ENCODE measurements around the gene MIEF2. TPM values are rescaled to one million over a fixed set of nuclear protein-coding genes. Genes with fewer than 3 reads are reported as not detected.
A peak's percentile ranks its signal among the peaks of the same experiment; 100 is the strongest.
"Not testable (repeated sequence)": the region's sequence is repeated elsewhere in the genome, so short reads cannot be mapped to it uniquely, and the experiment has no call there.

The MIEF2 gene
- total RNA-seq, 1 experiment from 2014 or later: 20.5 TPM

- DNase-seq (ENCODE audit: low spot score): no peak
- in situ Hi-C loops (cut with HindIII; ENCODE audit: low sequenced_read_pairs): no loop called here
Measured at GRCh38 chr17:18270046-18270931, 9.8 kb downstream of the MIEF2 start.

- in situ Hi-C loops (cut with HindIII; ENCODE audit: low sequenced_read_pairs): no loop called here
- no peak for DNase-seq (ENCODE audit: low spot score)
Measured at GRCh38 chr17:18277076-18277475, 16.6 kb downstream of the MIEF2 start.

- no peak for DNase-seq (ENCODE audit: low spot score)
Measured at GRCh38 chr17:18278867-18279266, 18.4 kb downstream of the MIEF2 start.

GRCh38 chr17:18280249-18280648 is 19.8 kb downstream of the MIEF2 start:
- in situ Hi-C loops (cut with HindIII; ENCODE audit: low sequenced_read_pairs): no loop called here
- DNase-seq (ENCODE audit: low spot score): no peak

More at GRCh38 chr17:18278867-18279266, 18.4 kb downstream of the MIEF2 start:
- in situ Hi-C loops (cut with HindIII; ENCODE audit: low sequenced_read_pairs): no loop called here

GRCh38 chr17:18280766-18281371 is 20.4 kb downstream of the MIEF2 start:
- in situ Hi-C loops (cut with HindIII; ENCODE audit: low sequenced_read_pairs): no loop called here

GRCh38 chr17:18281788-18282187 is 21.3 kb downstream of the MIEF2 start:
- DNase-seq (ENCODE audit: low spot score): no peak
- in situ Hi-C loops (cut with HindIII; ENCODE audit: low sequenced_read_pairs): no loop called here

More at GRCh38 chr17:18280766-18281371, 20.4 kb downstream of the MIEF2 start:
- DNase-seq (ENCODE audit: low spot score): peak; percentile 27

GRCh38 chr17:18285296-18285695 is 24.8 kb downstream of the MIEF2 start:
- in situ Hi-C loops (cut with HindIII; ENCODE audit: low sequenced_read_pairs): no loop called here
- DNase-seq (ENCODE audit: low spot score): no peak

- in situ Hi-C loops (cut with HindIII; ENCODE audit: low sequenced_read_pairs): no loop called here
- no peak for DNase-seq (ENCODE audit: low spot score)
Measured at GRCh38 chr17:18291718-18292540, 31.5 kb downstream of the MIEF2 start.

- DNase-seq (ENCODE audit: low spot score); in situ Hi-C loops (cut with HindIII; ENCODE audit: low sequenced_read_pairs): not testable (repeated sequence)
Measured at GRCh38 chr17:18298061-18298460, 37.6 kb downstream of the MIEF2 start.

GRCh38 chr17:18300725-18301480 is 40.4 kb downstream of the MIEF2 start:
- in situ Hi-C loops (cut with HindIII; ENCODE audit: low sequenced_read_pairs): no loop called here
- no peak for DNase-seq (ENCODE audit: low spot score)

- in situ Hi-C loops (cut with HindIII; ENCODE audit: low sequenced_read_pairs); DNase-seq (ENCODE audit: low spot score): not testable (repeated sequence)
Measured at GRCh38 chr17:18303206-18303605, 42.7 kb downstream of the MIEF2 start.

- in situ Hi-C loops (cut with HindIII; ENCODE audit: low sequenced_read_pairs): no loop called here
- DNase-seq (ENCODE audit: low spot score): no peak
Measured at GRCh38 chr17:18309202-18309601, 48.7 kb downstream of the MIEF2 start.

GRCh38 chr17:18314059-18314730 is 53.7 kb downstream of the MIEF2 start:
- peak; percentile 14 for DNase-seq (ENCODE audit: low spot score)
- in situ Hi-C loops (cut with HindIII; ENCODE audit: low sequenced_read_pairs): no loop called here

- in situ Hi-C loops (cut with HindIII; ENCODE audit: low sequenced_read_pairs): no loop called here
- DNase-seq (ENCODE audit: low spot score): peak; percentile 99
Measured at GRCh38 chr17:18314731-18315561, 54.5 kb downstream of the MIEF2 start, which contains the start of the genes SMCR8 and TOP3A. Gene SMCR8 (plus strand): TSS chr17:18315293. CDS start chr17:18315790, 497 bp downstream. Gene TOP3A (minus strand): TSS chr17:18314994. CDS start chr17:18314778, 216 bp downstream.

- in situ Hi-C loops (cut with HindIII; ENCODE audit: low sequenced_read_pairs): no loop called here
- no peak for DNase-seq (ENCODE audit: low spot score)
Measured at GRCh38 chr17:18315562-18315922, 55.1 kb downstream of the MIEF2 start.

GRCh38 chr17:18315961-18316360 is 55.5 kb downstream of the MIEF2 start:
- in situ Hi-C loops (cut with HindIII; ENCODE audit: low sequenced_read_pairs): no loop called here
- DNase-seq (ENCODE audit: low spot score): no peak

Measured in G401 (cell line).